GM12878 (cell line): ENCODE results near the gene MIXL1. TPM values are rescaled to one million over a fixed set of nuclear protein-coding genes. Genes with fewer than 3 reads are reported as not detected.

Source experiments
- ATF3 ChIP-seq: IDR thresholded peaks from 2 replicates; pipeline ENCODE4 v1.6.1; 2011; ENCODE audit warnings: low read depth, mild to moderate bottlenecking, low read length, moderate library complexity, borderline replicate concordance; ENCODE audit errors: extremely low read depth
- CBFB ChIP-seq: IDR thresholded peaks from 2 replicates; pipeline ENCODE4 v1.6.1; 2016; ENCODE audit warnings: antibody characterized with exemption, low read depth
- EP300 ChIP-seq, 2 experiments: fragments of 150-350 bp in 1 of 2; IDR thresholded peaks; 2 replicates each; pipeline ENCODE4 v1.6.1; 2011 to 2012; ENCODE audit warnings: low read depth in 2 of 2, low read length in 2 of 2, borderline replicate concordance in 1 of 2, improper control_type of control experiment in 1 of 2, inconsistent platforms in 1 of 2; ENCODE audit not compliant: control insufficient read depth in 1 of 2
- FOS ChIP-seq: IDR thresholded peaks from 3 replicates; pipeline ENCODE4 v1.6.1; 2011; ENCODE audit warnings: borderline replicate concordance; ENCODE audit not compliant: insufficient read length; ENCODE audit errors: extremely low read depth
- JUNB ChIP-seq: IDR thresholded peaks from 2 replicates; pipeline ENCODE4 v1.6.1; 2016; ENCODE audit warnings: antibody characterized with exemption, mild to moderate bottlenecking
- MEF2A ChIP-seq: IDR thresholded peaks from 2 replicates; pipeline ENCODE4 v1.6.1; 2011; ENCODE audit warnings: low read depth, mild to moderate bottlenecking, low read length, moderate library complexity; ENCODE audit not compliant: insufficient read depth
- NFXL1 ChIP-seq: fragments of 450-650 bp; IDR thresholded peaks from 2 replicates; pipeline ENCODE4 v1.6.1; 2017; ENCODE audit warnings: antibody characterized with exemption, mild to moderate bottlenecking, borderline replicate concordance
- NFYA ChIP-seq: IDR thresholded peaks from 2 replicates; pipeline ENCODE4 v1.6.1; 2011; ENCODE audit warnings: low read depth, mild to moderate bottlenecking, low read length, improper control_type of control experiment, borderline replicate concordance
- NR2F1 ChIP-seq: fragments of 450-650 bp; conservative IDR thresholded peaks from 2 replicates; pipeline ENCODE4 v1.6.1; 2017; ENCODE audit warnings: mild to moderate bottlenecking
- RAD51 ChIP-seq: fragments of 450-650 bp; IDR thresholded peaks from 2 replicates; pipeline ENCODE4 v1.6.1; 2016; ENCODE audit warnings: moderate library complexity, mild to moderate bottlenecking, inconsistent platforms
- SKIL ChIP-seq: fragments of 450-650 bp; IDR thresholded peaks from 2 replicates; pipeline ENCODE4 v1.6.1; 2017; ENCODE audit warnings: mild to moderate bottlenecking, low read depth, inconsistent platforms; ENCODE audit not compliant: poor library complexity, severe bottlenecking
- SMAD5 ChIP-seq: IDR thresholded peaks from 2 replicates; pipeline ENCODE4 v1.6.1; 2016; ENCODE audit warnings: antibody characterized with exemption, low read depth
- TCF12 ChIP-seq: IDR thresholded peaks from 2 replicates; pipeline ENCODE4 v1.6.1; 2011; ENCODE audit warnings: low read depth, mild to moderate bottlenecking, low read length
- WRNIP1 ChIP-seq: IDR thresholded peaks from 2 replicates; pipeline ENCODE4 v1.6.1; 2011; ENCODE audit warnings: low read depth, low read length, improper control_type of control experiment, borderline replicate concordance
- ZBTB40 ChIP-seq: fragments of 450-650 bp; IDR thresholded peaks from 2 replicates; pipeline ENCODE4 v1.6.1; 2016; ENCODE audit warnings: mild to moderate bottlenecking, moderate library complexity, borderline replicate concordance
- ZNF207 ChIP-seq: fragments of 450-650 bp; IDR thresholded peaks from 2 replicates; pipeline ENCODE4 v1.6.1; 2014; ENCODE audit warnings: antibody characterized with exemption, mild to moderate bottlenecking, borderline replicate concordance
- polyA plus RNA-seq, 11 experiments: library from polyadenylated mRNA; depleted of rRNA in 4 of 11; unstranded in 6 of 11; stranded (reverse) in 5 of 11; fragments of >200 nt; fragmentation: Nextera tagmentation in 4 of 11; fragmentation: Illumina TruSeq in 1 of 11; extraction: Ambion mirVana in 4 of 11; extraction: Trizol in 1 of 11; gene quantifications; 1 replicate in 1 of 11; 2 replicates in 10 of 11; pipeline versions ENCODE4 v1.2.1 to v1.2.3, GENCODE V29; 2011 to 2016; ENCODE audit warnings: inconsistent platforms in 2 of 11, missing spikeins in 2 of 11, low read depth in 1 of 11
- total RNA-seq, 4 experiments: library from RNA; depleted of rRNA in 3 of 4; stranded (reverse); fragments of >200 nt in 3 of 4; fragmentation: Illumina TruSeq in 1 of 4; extraction: Trizol in 1 of 4; gene quantifications; 2 replicates each; pipeline versions ENCODE4 v1.2.1 to v1.2.3, GENCODE V29; 2013 to 2021
- TF ChIP-seq, protein P1 (sequence below): fragments of 450-650 bp; IDR thresholded peaks from 2 replicates; pipeline ENCODE4 v1.6.1; 2018; ENCODE audit warnings: mild to moderate bottlenecking, low read depth, moderate library complexity; ENCODE audit not compliant: partially characterized antibody

Gene MIXL1
- total and polyA plus RNA-seq, 10 of the 15 experiments (the other 5 are each of a cell fraction or from before 2014, with no cell fraction given), result 0.11 to 0.25 (median 0.20) TPM; not detected in 2

DNA sequence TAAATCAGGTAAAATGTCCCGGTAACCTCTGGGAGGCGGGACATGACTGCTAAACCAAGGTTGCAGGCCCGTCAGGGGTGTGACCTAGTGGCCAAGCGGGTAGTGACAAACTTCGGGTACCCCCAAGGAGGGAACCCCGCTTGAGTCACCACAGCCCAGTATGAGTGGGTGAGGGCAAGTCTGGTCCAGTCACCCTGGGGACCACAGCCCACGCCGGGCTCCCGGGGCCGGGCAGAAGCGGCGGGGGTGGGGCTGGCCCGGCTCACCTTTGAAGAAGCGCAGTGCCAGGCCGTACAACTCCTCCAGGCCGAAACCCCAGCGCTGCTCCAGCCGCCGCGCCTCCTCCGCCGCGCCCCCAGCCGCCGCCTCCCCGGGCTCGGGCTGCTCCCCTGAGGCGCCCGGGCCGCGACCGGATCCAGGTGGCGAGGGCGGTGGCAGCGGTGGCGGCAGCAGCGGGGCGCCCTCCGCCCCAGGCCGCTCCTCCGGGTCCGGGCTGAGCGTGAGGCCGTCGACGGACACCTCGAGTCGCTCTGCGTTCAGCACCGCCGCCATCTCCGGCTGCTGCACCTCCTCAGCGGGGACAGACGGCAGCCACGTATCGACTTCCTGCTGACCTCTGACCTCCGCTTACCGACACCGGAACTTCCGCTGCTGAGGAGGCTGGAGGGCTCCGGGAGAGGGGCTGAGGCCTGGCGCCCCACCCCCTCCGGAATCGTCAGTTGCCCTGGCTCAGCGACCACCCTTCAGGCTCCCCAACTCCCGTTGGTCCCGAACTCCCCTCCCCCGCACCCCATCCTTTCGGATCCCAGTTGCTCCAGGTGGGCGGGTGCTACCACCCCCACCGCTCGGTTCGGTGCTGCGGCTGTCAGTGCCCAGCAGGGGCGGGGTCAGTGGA lies 37.1 kb upstream of the MIXL1 start, which contains the start of gene ACBD3 (continued):
- TF ChIP-seq ZBTB40 (peak; percentile 91), FOS (no peak), SKIL (no peak), JUNB (no peak; the same call in 1 of the 2 replicates), WRNIP1 (no peak), TCF12 (0 out of 2 replicates have a peak, but pooled peaks have one; percentile 44), ZNF207 (peak; percentile 70; the same call in 1 of the 2 replicates), EP300 (IDR thresholded peaks at IDR 0.05; ENCODE audit: borderline replicate concordance in 1 of 2, control insufficient read depth in 1 of 2, low read depth in 2 of 2, low read length in 2 of 2) (no peak), MEF2A (no peak), NFXL1 (0 out of 2 replicates have a peak, but pooled peaks have one; percentile 30), SMAD5 (peak; percentile 75), NR2F1 (peak; percentile 99), RAD51 (no peak), NFYA (no peak), ATF3 (no peak), CBFB (peak; percentile 60; the same call in 1 of the 2 replicates)
- TF ChIP-seq, protein P1, sequence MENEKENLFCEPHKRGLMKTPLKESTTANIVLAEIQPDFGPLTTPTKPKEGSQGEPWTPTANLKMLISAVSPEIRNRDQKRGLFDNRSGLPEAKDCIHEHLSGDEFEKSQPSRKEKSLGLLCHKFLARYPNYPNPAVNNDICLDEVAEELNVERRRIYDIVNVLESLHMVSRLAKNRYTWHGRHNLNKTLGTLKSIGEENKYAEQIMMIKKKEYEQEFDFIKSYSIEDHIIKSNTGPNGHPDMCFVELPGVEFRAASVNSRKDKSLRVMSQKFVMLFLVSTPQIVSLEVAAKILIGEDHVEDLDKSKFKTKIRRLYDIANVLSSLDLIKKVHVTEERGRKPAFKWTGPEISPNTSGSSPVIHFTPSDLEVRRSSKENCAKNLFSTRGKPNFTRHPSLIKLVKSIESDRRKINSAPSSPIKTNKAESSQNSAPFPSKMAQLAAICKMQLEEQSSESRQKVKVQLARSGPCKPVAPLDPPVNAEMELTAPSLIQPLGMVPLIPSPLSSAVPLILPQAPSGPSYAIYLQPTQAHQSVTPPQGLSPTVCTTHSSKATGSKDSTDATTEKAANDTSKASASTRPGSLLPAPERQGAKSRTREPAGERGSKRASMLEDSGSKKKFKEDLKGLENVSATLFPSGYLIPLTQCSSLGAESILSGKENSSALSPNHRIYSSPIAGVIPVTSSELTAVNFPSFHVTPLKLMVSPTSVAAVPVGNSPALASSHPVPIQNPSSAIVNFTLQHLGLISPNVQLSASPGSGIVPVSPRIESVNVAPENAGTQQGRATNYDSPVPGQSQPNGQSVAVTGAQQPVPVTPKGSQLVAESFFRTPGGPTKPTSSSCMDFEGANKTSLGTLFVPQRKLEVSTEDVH, result peak; percentile 39
